Central memory CD8-positive, alpha-beta T cell (primary cell): ENCODE results near the gene TANGO6.
A peak's percentile ranks its signal among the peaks of the same experiment; 100 is the strongest.

Experiments used
- ATAC-seq: fragments of 150-1000 bp; cut with Tn5 transposase; replicated peaks from 2 replicates; pipeline ENCODE4 v1.10.0; 2022; ENCODE audit warnings: mild to moderate bottlenecking, moderate FRiP score, moderate number of reproducible peaks; ENCODE audit not compliant: poor library complexity, severe bottlenecking; ENCODE audit errors: extremely low read depth
- DNase-seq, 2 donors: peaks; one replicate each; pipeline ENCODE4 v3.0.0; 2021; ENCODE audit warnings: low spot score in 2 of 2
- H3K27ac Mint-ChIP-seq: one replicate; pipeline ENCODE4 v1.8.0; 2022; ENCODE audit warnings: low read depth, mild to moderate bottlenecking, moderate library complexity, mixed read lengths
- H3K27me3 Mint-ChIP-seq: one replicate; pipeline ENCODE4 v1.8.0; 2022; ENCODE audit warnings: mixed read lengths
- H3K36me3 Mint-ChIP-seq: one replicate; pipeline ENCODE4 v1.8.0; 2022; ENCODE audit warnings: mild to moderate bottlenecking, moderate library complexity, mixed read lengths; ENCODE audit not compliant: insufficient read depth
- H3K4me1 Mint-ChIP-seq: one replicate; pipeline ENCODE4 v1.8.0; 2022; ENCODE audit warnings: mixed read lengths
- H3K4me3 Mint-ChIP-seq: one replicate; pipeline ENCODE4 v1.8.0; 2022; ENCODE audit warnings: mild to moderate bottlenecking, moderate library complexity, mixed read lengths
- H3K9me3 Mint-ChIP-seq: one replicate; pipeline ENCODE4 v1.8.0; 2022; ENCODE audit warnings: mixed read lengths

The TANGO6 gene

DNA sequence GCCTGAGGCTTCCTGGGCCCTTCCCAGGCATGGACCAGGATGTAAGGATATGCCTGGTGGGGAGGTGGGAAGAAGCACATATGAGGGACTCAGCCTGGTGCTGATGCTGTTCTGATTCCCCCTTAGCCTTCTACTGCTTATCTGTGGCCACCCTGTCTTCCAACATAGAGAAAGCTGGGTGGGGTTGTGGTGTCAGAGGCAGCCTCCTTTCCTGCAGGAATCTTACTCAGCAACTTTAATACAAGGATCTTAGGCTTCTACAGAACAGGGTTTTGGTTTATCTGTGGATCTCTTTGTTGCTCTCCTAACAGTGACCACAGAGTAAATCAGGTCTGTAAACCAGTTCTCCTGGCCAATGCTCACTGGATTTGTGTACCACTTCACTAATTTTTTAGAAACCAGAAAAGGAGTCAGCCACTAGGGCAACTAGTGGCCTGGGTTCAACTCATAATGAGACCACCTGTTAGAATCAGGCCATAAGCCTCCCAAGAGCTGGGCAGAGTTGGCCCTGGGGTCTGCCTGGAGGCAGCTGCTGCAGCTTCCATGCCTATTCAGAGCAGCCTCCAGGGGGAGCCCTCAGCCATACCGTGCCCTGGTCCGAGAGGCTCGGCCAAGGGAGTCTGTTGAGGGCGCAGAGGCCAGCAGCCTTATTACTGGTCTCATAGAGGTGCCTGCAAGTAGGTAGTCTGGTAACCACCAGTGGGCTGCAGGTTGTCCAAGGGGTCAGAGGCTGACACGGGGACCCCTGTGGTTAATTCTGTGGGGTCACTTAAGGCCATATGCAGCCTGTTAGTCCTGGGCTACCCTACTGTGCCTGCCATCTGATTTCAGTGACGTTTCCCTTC, 269.2 kb downstream of the TANGO6 start:
- Mint-ChIP-seq H3K36me3 (peaks cover 12% of the 10 kb centered on the region), H3K4me3 (no peak overlapping the region), H3K27me3 (no peaks in the 10 kb centered on the region), H3K27ac (no peak overlapping the region), H3K4me1 (peaks cover 4% of the 10 kb centered on the region), H3K9me3 (no peaks in the 10 kb centered on the region)
- no peak for DNase-seq
- ATAC-seq, result no peak

DNA sequence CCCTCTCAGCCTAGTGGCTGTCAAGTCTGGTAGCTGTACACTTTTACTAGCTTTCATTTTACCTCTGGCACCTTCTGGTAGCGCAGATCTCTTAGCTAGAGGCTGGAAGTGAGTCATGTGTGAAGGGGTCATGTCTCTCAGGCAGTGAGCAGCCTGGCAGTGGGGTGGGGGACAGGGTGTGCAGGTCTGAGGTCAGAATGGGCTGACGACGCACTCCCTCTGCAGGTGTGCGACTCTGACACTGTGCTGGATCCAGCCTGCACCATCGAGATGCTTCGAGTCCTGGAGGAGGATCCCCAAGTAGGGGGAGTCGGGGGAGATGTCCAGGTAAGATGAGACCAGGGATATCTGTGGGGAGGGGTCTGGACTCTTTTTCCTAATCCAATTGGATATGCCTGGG, 269.9 kb downstream of the TANGO6 start:
- no peaks in the 10 kb centered on the region for H3K9me3 Mint-ChIP-seq
- no peaks in the 10 kb centered on the region for H3K4me1 Mint-ChIP-seq
- no peak overlapping the region for H3K4me3 Mint-ChIP-seq
- H3K27me3 Mint-ChIP-seq, result no peaks in the 10 kb centered on the region
- peaks cover 18% of the 10 kb centered on the region for H3K36me3 Mint-ChIP-seq
- ATAC-seq (no peak), DNase-seq (no peak)
- H3K27ac Mint-ChIP-seq, result no peak overlapping the region

DNA sequence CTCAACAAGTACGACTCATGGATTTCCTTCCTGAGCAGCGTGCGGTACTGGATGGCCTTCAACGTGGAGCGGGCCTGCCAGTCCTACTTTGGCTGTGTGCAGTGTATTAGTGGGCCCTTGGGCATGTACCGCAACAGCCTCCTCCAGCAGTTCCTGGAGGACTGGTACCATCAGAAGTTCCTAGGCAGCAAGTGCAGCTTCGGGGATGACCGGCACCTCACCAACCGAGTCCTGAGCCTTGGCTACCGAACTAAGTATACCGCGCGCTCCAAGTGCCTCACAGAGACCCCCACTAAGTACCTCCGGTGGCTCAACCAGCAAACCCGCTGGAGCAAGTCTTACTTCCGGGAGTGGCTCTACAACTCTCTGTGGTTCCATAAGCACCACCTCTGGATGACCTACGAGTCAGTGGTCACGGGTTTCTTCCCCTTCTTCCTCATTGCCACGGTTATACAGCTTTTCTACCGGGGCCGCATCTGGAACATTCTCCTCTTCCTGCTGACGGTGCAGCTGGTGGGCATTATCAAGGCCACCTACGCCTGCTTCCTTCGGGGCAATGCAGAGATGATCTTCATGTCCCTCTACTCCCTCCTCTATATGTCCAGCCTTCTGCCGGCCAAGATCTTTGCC, 271.1 kb downstream of the TANGO6 start:
- Mint-ChIP-seq H3K27ac (peak overlapping the region; percentile 29), H3K36me3 (peaks cover 20% of the 10 kb centered on the region), H3K27me3 (no peaks in the 10 kb centered on the region), H3K4me1 (no peaks in the 10 kb centered on the region), H3K9me3 (no peaks in the 10 kb centered on the region), H3K4me3 (no peak overlapping the region)
- ATAC-seq (no peak), DNase-seq (no peak)

DNA sequence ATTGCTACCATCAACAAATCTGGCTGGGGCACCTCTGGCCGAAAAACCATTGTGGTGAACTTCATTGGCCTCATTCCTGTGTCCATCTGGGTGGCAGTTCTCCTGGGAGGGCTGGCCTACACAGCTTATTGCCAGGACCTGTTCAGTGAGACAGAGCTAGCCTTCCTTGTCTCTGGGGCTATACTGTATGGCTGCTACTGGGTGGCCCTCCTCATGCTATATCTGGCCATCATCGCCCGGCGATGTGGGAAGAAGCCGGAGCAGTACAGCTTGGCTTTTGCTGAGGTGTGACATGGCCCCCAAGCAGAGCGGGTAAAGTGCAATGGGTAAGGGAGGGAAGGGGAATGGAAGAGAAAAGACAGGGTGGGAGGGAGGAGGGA, 271.6 kb downstream of the TANGO6 start:
- peaks cover 16% of the 10 kb centered on the region for H3K36me3 Mint-ChIP-seq
- no peaks in the 10 kb centered on the region for H3K9me3 Mint-ChIP-seq
- H3K4me3 Mint-ChIP-seq, result no peak overlapping the region
- no peaks in the 10 kb centered on the region for H3K27me3 Mint-ChIP-seq
- peak overlapping the region; percentile 29 for H3K27ac Mint-ChIP-seq
- no peak for DNase-seq
- H3K4me1 Mint-ChIP-seq, result no peaks in the 10 kb centered on the region
- no peak for ATAC-seq

DNA sequence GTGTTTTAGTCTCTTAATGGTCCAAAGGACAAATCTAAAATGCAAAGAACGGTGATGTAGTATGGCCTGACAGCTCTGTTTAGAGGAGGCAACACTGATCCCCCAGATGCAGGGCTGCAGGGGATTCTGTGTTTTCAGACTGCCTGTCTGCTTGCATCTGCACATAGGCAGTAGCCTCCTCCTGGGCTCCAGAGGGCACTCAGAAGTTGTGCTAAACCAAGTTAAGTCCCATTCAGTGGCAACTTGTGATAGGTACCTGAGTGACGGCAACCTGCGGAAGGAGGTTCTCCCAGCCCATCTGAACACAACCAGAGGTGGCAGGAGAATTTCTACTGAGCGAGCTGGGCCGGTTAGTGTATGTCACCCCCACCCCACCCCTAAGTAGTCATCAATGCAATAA, 272.0 kb downstream of the TANGO6 start:
- no peaks in the 10 kb centered on the region for H3K9me3 Mint-ChIP-seq
- DNase-seq, result no peak
- H3K36me3 Mint-ChIP-seq, result peaks cover 17% of the 10 kb centered on the region
- H3K27ac Mint-ChIP-seq, result no peak overlapping the region
- no peak for ATAC-seq
- H3K4me1 Mint-ChIP-seq, result no peaks in the 10 kb centered on the region
- H3K27me3 Mint-ChIP-seq, result no peaks in the 10 kb centered on the region
- no peak overlapping the region for H3K4me3 Mint-ChIP-seq

DNA sequence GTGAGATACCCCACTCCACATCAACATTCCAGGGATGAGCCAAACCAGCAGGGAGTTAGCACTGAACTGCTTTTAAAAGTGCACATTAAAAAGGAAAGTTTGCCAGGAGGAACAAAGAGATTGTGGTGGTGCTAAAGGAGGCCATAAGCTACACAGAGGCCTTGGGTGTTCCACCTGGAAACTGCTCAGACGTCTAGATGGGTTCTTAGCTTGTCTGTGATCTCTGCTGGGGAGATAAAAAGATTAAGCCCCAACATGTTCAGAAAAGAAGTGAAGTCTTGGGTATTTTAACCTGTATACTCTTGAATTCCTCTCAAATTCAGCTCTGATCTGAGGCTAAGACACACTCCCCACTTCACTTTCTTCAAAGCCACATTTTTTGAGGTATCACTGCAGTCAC, 272.5 kb downstream of the TANGO6 start:
- DNase-seq (no peak), ATAC-seq (no peak)
- Mint-ChIP-seq H3K9me3 (no peaks in the 10 kb centered on the region), H3K27ac (no peak overlapping the region), H3K36me3 (peaks cover 22% of the 10 kb centered on the region), H3K4me1 (no peaks in the 10 kb centered on the region), H3K27me3 (no peaks in the 10 kb centered on the region), H3K4me3 (no peak overlapping the region)

DNA sequence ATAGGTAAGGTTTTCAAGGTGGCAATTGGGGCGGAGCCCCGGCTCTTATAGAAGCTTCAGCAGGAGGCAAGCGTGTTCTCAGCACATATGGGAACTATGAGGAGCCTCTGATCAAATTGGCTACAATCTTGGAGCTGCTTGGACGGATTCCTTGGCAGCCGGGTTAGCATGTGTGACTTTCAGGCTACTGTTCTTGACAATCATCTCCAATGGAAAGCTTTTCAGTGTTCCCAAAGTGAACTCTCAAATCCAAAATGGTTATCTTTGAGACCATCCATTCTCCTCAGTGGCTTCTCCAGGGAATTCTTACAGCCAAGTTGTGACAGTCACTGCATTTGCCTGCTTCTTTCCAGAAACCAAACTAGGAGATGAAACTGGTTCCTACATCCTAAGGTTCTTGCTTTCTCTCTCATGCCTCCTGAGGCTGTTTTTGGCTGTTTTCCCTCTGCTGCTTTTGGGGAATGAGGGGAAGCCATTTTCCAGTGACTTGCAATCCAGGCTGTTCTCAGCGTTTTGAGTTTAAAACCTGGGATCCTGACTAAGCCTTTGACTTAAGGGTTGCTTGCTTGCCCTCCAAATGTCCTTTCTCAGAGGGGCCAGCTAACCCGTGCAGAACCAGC, 273.0 kb downstream of the TANGO6 start:
- H3K4me1 Mint-ChIP-seq, result no peaks in the 10 kb centered on the region
- no peaks in the 10 kb centered on the region for H3K27me3 Mint-ChIP-seq
- H3K4me3 Mint-ChIP-seq, result no peak overlapping the region
- no peak for DNase-seq
- peaks cover 26% of the 10 kb centered on the region for H3K36me3 Mint-ChIP-seq
- H3K27ac Mint-ChIP-seq, result no peak overlapping the region
- ATAC-seq, result no peak
- no peaks in the 10 kb centered on the region for H3K9me3 Mint-ChIP-seq

DNA sequence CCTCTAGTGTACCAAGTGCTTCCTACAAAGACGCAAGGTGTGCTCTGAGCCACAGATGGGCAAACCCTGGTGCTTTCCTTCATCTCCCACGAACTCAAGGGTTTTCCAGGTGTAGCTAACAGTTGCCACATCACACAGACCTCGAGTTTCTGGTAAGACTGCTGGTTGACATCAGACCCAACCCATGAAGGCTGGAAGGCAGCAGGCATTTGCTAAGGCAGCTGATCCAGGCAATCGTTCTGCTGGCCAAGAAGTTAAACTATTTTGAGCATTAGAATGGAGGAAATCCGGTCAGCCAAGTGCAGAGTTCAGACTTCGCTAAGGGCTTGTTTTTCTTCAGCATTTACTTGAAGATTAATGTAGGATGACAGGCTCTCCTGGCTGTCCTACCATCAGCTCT, 273.6 kb downstream of the TANGO6 start:
- Mint-ChIP-seq H3K36me3 (peaks cover 29% of the 10 kb centered on the region), H3K4me3 (no peak overlapping the region), H3K27ac (no peak overlapping the region), H3K9me3 (no peaks in the 10 kb centered on the region), H3K4me1 (no peaks in the 10 kb centered on the region), H3K27me3 (no peaks in the 10 kb centered on the region)
- DNase-seq (no peak), ATAC-seq (no peak)

DNA sequence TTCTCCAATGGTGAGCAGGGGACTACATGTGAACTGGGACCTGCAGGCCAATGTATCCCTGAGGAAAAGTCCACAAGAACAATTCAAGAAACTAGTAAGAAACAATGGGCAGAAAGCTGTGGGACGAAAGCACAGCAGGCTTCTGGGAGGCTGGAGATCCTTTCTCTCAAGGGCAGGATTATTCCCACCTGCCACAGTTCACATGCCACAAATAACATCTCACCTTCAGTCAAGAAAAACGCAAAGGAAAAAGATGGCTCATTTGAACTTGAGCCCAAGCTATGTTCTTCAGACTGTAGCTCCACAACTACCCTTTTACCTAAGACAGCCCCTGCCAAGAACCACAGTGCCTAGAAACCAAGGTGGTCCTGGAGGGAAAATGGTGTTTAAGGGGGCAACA, 275.1 kb downstream of the TANGO6 start:
- Mint-ChIP-seq H3K27ac (no peak overlapping the region), H3K9me3 (no peaks in the 10 kb centered on the region), H3K36me3 (peaks cover 31% of the 10 kb centered on the region), H3K4me3 (no peak overlapping the region), H3K4me1 (no peaks in the 10 kb centered on the region), H3K27me3 (no peaks in the 10 kb centered on the region)
- DNase-seq (no peak), ATAC-seq (no peak)

DNA sequence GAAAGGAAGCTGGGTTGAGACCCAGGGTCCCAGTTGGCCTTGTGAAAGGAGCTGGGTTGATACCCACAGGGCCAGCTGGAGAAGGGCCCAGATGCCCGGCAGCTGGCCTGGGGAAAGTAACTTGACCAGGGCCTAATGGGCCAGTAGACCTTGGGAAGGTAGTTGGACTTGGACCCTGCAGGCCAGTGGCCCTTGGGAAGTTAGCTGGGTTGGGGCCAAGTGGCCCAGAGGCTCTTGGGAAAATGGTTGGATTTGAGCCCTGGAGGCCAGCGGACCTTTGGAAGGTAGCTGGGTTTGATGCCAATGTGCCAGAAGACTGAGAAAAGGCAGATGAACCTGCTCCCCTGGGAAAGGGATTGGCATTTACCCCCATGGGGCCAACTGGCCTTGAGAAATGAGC, 275.7 kb downstream of the TANGO6 start:
- Mint-ChIP-seq H3K4me1 (peaks cover 2% of the 10 kb centered on the region), H3K27ac (no peak overlapping the region), H3K36me3 (peaks cover 32% of the 10 kb centered on the region), H3K27me3 (no peaks in the 10 kb centered on the region), H3K9me3 (no peaks in the 10 kb centered on the region), H3K4me3 (no peak overlapping the region)
- DNase-seq (no peak), ATAC-seq (no peak)

DNA sequence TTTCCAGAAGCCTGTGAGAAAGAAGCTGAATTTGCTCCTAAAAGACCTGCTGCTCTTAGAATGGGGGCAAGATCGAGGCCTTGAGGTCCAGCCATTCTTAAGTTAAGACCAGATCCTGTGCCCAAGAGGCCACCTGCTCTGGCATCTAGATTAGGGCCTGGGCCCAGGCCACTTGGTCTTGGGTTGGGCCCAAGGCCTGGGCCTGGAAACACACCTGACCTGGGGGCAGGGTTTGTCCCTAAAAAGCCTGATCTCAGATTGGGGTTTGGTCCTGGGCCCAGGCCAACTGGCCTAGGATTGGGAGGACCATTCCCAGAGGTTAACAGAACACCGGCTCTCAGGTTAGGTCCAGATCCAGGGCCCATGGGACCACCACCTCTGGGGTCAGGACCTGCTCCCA, 276.2 kb downstream of the TANGO6 start:
- H3K27me3 Mint-ChIP-seq, result no peaks in the 10 kb centered on the region
- H3K36me3 Mint-ChIP-seq, result peaks cover 34% of the 10 kb centered on the region
- no peak overlapping the region for H3K4me3 Mint-ChIP-seq
- no peak for DNase-seq
- H3K4me1 Mint-ChIP-seq, result peaks cover 4% of the 10 kb centered on the region
- no peaks in the 10 kb centered on the region for H3K9me3 Mint-ChIP-seq
- ATAC-seq, result no peak
- H3K27ac Mint-ChIP-seq, result no peak overlapping the region

DNA sequence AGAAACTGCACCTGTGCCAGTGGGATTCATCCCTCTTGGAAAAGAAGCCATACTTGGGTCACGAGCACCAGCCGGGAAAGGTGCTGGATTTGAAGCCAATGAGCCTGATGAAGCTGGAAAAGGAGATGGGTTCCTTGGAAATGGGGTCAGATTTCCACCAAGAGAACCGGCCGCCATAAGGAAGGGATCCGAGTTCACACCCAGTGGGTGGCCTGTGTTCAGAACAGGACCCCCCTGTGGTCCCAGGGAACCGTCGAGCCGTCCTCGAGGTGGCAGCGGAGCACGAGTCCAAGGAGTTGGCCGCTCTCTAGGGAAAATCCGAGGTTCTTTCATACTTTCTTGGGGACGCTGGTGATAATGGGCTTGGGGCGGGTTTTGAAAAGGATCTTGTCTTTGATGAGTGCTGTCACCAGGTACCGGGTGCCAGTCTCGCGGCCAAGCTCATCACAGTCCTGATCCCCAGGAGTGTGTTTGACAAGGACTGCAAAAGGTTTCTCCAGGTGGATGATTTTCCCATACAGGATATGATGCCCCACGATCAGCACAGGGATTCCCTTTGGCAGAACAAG, 276.8 kb downstream of the TANGO6 start:
- ATAC-seq, result no peak
- no peak for DNase-seq
- no peak overlapping the region for H3K4me3 Mint-ChIP-seq
- peaks cover 34% of the 10 kb centered on the region for H3K36me3 Mint-ChIP-seq
- no peak overlapping the region for H3K27ac Mint-ChIP-seq
- H3K9me3 Mint-ChIP-seq, result no peaks in the 10 kb centered on the region
- peaks cover 6% of the 10 kb centered on the region for H3K4me1 Mint-ChIP-seq
- no peaks in the 10 kb centered on the region for H3K27me3 Mint-ChIP-seq

DNA sequence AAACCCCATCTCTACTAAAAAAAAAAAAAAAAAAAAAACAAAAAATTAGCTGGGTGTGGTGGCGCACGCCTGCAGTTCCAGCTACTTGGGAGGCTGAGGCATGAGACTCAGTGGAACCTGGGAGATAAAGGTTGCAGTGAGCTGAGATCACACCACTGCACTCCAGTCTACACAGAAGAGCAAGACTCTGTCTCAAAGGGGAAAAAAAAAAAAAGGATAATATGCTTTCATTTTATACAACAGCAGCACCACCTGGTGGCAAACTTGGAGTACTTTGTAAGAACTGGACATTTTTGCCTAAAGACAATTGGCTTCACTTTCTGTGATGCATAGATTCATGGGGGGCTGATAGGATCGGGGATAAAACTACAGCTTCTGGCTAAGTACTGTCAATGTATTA, 280.6 kb downstream of the TANGO6 start:
- DNase-seq, result peak; percentile 47 to 52
- no peak overlapping the region for H3K27ac Mint-ChIP-seq
- no peak overlapping the region for H3K4me3 Mint-ChIP-seq
- no peak for ATAC-seq
- peaks cover 28% of the 10 kb centered on the region for H3K36me3 Mint-ChIP-seq
- H3K4me1 Mint-ChIP-seq, result peaks cover 17% of the 10 kb centered on the region
- no peaks in the 10 kb centered on the region for H3K9me3 Mint-ChIP-seq
- no peaks in the 10 kb centered on the region for H3K27me3 Mint-ChIP-seq
